Measurements from ENCODE around the gene BRAT1.
"Not testable (repeated sequence)": the region's sequence is repeated elsewhere in the genome, so short reads cannot be mapped to it uniquely, and the experiment has no call there.

The BRAT1 gene

DNA sequence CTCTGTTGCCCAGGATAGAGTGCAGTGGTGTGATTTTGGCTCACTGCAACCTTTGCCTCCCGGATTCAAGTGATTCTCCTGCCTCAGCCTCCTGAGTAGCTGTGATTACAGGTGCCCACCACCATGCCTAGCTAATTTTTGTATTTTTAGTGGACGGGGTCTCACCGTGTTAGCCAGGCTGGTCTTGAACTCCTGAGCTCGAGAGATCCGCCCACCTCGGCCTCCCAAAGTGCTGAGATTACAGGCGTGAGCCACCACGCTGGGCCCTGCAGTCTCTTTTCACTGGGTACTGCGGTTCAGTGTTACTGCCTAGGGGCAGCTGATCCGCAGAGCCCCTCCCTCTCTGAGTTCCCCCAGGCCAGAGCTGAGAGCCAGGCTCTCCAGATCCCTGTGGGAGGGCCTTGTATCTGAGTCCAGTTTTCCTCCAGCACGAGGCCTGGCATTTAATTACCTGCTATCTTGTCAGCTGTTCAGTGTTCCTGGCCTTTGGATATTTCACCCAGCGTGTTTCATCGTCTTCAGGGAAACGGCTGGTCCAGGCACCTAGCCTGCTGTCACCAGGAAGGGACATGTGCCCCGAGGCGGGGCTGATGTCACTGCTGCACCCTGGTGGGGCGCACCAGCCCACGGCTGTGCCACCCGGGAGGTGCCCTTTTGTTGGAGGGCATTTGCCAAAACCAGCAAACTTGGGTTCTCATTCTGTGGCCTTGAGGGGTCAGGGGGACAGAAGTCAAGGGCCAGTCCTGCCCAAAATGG is 19.3 kb downstream of the BRAT1 start:
- DNase-seq, result not testable (repeated sequence)

DNA sequence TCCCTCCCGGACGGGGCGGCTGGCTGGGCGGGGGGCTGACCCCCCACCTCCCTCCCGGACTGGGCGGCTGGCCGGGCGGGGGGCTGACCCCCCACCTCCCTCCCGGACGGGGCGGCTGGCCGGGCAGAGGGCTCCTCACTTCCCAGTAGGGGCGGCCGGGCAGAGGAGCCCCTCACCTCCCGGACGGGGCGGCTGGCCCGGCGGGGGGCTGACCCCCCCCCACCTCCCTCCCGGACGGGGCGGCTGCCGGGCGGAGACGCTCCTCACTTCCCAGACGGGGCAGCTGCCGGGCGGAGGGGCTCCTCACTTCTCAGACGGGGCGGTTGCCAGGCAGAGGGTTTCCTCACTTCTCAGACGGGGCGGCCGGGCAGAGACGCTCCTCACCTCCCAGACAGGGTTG is 21.1 kb downstream of the BRAT1 start:
- DNase-seq, result not testable (repeated sequence)

DNA sequence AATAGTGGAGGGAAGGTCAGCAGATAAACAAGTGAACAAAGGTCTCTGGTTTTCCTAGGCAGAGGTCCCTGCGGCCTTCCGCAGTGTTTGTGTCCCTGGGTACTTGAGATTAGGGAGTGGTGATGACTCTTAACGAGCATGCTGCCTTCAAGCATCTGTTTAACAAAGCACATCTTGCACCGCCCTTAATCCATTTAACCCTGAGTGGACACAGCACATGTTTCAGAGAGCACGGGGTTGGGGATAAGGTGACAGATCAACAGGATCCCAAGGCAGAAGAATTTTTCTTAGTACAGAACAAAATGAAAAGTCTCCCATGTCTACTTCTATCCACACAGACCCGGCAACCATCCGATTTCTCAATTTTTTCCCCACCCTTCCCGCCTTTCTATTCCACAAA is 21.8 kb downstream of the BRAT1 start:
- DNase-seq, result not testable (repeated sequence)

DNA sequence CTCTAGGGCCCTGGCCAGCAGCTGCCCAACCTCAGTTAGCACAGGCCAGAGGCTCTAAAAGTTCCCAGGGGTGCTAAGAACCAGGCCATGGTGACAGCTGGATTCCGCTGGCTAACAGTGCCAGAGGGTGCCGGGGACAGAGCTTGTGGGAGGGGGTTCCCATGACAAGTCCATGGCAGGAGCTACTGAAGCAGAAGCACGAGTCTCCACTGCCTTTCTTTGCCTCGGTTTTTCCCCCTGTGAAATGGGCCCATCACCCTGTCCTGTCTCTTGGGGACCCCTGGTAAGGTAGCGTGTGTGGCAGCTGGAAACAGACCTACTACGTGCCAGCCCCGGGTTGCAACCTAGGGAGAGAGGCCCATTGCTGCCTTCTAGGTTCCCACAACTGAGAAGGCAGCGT is 22.5 kb downstream of the BRAT1 start:
- DNase-seq, result not testable (repeated sequence)

DNA sequence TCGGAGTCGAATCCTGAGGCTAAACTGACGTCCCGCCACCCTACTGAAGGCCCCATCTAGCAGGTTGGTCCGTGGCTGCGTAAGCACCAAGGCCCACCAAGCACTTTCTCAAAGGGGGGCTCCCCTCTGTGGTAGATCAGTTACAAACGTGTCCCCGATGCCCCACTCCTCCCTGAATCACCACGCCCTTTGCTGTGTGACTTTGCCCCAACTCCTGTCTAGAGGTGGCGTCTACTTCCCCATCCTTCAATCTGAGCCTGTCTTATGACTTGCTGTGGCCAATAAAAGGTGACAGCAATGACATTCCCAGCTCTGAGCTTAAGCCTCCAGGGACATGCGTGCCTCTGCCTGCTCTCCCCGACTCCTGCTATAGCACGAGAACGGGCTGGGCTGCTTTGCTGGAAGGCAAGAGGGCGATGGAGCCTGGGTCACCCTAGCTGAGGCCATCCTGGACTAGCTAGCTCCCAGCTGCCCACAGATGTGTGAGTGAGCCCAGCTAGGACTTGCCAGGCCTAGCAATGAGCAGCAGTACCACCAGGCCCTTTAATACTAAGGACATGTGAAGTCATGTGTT is 23.0 kb downstream of the BRAT1 start:
- not testable (repeated sequence) for DNase-seq

DNA sequence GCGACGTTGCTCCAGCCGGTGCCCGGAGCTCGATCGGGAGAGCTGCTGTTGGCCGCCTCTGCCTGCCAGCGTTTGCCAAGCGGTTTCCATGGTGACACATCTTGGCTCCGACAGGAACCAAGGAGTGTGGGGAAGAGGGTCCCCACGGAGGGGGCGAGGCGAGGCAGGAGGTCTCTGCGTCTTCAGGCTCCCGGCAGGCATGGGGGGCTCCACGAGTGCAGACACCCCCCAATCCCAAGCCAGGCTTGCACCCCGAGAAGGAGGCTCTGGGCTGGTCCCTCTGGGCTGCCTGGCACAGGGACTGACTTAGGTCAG is 23.6 kb downstream of the BRAT1 start:
- not testable (repeated sequence) for DNase-seq

DNA sequence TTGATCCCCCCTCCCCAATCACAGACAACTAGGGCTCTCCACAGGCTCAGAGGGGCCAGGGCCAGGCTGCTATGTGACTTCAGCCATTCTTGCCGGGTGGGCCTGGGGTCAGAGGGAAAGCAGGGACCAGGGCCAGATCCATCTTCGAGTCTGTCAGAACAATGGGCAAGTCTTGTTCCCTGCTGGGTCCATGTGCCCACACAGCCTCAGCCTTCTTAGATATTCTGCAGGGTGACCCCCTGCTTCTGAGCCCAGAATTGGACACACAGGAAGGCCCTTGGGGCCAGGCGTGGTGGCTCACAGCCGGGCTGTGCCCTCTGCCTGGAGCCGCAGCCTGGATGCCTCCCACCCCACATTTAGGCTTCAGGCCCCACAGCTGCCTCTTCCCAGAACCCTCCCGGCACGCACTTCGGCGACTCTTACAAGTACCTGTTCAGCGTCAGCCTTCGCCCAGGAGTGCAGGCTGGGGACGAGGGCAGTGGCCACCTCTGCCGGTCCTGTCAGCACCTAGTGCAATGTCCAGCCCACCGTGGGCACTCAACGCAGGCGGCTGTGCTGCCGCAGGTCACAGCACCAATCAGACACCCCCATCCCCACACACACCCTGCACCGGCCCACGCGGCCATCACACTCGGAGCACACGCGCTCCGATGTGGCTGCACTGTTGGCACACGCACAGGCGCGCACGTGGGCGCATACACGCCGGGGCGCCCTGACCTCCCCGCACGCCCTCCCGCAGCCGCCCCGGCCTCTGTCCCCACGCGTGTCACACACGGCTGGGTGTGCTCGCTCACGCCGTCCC is 24.1 kb downstream of the BRAT1 start:
- not testable (repeated sequence) for DNase-seq

- DNase-seq, result no peak
Observed at GRCh38 chr7:2530071-2530987, 25.0 kb downstream of the BRAT1 start.

DNA sequence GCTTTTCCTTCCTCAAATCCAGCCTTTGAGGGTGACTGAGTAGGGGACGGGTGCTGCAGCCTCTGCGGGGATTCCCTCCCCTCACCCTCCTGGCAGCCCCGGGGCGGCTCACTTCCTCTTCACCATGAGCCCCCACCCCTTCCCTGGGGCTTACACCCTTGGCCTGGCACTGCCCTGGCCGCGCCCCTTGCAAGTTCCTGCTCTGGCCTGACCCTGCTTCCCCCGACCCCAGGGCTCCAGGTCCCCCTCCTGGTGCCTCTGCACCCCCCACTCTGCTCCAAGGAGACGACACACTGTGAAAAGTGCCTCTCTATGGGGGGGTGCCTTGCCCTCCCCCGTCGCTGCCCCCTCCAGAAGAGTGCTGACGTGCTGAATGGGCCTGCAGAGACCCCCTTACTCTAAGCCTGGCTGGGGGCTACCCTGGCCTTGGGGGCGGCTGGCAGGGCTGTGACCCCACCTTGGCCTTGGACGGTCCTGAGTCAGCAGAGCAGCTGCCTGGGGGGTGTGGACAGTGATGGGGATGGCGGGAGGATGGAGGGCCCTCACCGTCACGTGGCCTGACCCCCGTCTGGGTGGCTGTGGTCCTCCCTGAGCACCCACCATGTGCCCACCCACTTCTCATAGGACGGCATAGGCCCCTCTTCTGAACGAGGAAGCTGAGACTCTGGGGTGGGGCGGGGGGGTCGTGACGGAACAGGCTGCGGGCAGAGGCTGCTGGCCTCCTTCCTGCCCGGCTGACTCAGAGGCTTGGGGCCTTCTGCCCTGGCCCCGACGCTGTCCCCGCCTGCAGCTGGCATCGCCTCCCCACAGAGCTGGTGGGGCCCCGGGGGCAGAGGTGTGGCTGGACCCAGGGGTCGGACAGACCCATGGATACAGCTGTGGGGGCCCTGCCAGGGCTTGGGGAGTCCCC is 25.9 kb downstream of the BRAT1 start:
- DNase-seq, result no peak

GRCh38 chr7:2528481-2529095 is 26.7 kb downstream of the BRAT1 start:
- DNase-seq, result no peak

DNA sequence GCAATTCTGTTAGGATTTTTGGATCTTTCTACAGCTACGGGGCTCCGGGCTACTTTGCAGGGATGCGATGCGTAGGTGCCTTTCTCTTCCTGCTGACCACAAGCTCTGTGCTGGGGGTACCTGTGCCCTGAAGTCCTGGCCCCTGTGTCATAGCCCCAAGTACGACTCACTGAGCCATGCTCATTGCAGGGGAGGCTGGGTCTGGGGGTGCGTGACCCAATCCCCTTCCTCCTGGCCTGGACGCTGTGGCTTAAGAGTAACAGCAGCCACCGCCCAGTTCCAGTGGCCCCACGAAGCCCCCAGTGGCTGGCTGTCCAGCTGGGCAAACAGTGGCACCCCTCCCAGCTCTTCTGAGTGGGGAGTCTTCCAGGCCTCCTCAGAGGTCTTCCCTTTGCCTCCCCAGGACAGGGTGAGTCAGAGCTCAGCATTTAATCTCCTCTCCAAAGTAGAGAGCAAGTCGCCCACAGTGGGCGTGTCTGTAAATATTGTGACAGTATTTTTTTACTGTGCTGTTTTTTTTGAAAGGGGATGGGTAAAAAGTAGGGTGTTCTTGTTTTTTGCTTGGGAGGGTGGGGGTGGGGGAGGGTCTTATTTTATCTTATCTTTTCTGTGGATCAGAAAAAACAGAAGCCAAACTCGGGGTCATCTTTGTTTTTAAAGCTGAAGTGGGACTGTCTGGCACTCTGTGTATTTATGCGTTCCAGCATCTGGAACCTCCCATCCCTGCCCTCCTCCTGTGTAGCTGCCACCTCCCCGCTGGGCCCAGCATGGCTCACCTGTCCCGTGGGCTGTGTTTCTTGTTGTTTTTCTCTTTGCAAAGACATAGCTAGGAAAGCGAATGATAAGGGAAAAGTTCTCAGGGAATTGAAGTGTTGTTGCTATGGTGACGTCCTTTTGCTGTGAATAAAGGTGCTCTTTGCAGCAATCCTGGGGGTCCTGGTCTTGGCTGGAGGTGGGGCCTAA is 27.5 kb downstream of the BRAT1 start:
- DNase-seq, result no peak

DNA sequence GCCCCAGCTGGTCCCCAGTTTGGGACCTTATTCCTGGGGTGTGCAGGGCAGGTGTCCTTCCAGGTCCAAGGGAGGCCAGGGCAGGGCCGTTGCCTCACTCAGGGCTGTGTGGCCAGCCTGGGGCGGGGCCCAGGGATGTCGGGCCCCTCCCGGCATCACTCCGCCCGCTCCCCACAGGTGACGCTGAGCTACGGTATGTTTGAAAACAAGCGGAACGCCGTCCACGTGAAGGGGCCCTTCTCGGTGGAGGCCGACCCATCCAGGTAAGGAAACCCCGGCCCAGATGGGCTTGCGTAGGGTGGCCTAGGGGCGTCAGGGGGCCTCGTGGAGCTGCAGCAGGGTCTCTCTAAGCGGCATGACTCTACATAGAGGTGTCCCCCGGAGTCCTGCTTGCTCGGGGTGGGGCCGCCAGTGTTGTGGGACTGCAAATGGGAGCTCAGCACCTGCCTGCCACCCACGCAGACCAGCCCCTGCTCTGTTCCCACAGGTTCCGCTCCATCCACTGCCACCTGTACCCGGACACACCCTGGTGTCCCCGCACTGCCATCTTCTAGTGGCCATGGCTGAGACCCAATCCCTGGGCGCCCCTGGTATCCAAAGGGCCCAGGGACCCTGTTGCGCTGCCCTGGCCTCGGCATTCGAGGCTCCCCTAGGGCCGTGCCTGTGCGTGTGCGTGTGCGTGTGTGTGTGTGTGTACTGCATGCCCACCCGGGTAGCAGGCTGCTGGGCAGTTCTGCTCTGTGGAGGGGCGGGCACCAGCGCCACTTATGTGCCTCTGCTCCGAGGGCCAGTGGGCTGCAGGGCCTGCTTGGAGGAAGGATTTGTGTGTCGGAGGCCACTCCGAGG is 28.4 kb downstream of the BRAT1 start:
- DNase-seq, result no peak

- no peak for DNase-seq
Observed at GRCh38 chr7:2525658-2526630, 29.4 kb downstream of the BRAT1 start.

DNA sequence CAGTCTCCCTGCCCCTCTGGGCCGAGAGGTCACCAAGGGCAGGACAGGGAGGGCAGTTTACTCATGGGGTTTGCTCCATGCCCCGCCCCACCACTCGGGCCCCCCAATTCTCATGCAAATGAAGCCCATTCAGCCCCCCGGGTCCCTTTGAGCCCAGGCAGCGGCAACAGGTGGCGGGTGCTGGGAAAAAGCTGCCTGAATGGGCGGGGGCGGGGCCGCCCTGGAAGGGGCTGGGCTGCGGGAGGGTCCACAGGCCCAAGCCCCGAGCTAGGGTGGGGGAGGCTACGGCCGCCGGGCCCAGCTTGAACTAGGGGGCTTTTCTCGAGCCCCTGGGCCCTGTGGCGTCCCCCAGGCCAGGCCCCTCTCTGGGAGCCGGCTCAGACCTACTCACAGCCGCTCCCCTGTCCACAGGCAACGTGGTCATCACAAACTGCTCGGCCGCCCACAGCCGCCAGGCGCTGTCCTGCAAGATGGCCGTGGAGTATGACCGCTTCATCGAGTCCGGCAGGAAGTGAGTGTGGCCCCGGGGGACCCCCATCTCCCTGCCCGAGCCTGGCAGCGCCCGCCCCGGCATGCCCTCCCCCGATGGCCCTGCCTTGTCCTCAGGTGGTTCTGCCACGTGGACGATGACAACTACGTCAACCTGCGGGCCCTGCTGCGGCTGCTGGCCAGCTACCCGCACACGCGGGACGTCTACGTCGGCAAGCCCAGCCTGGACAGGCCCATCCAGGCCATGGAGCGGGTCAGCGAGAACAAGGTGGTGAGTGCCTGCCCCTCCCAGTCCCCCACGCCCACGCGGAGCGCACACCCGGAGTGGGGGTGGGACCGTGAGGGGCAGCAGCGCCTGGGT is 30.3 kb downstream of the BRAT1 start:
- DNase-seq, result no peak

- peak; percentile 14 to 20 for DNase-seq
Observed at GRCh38 chr7:2523941-2524807, 31.1 kb downstream of the BRAT1 start.

DNA sequence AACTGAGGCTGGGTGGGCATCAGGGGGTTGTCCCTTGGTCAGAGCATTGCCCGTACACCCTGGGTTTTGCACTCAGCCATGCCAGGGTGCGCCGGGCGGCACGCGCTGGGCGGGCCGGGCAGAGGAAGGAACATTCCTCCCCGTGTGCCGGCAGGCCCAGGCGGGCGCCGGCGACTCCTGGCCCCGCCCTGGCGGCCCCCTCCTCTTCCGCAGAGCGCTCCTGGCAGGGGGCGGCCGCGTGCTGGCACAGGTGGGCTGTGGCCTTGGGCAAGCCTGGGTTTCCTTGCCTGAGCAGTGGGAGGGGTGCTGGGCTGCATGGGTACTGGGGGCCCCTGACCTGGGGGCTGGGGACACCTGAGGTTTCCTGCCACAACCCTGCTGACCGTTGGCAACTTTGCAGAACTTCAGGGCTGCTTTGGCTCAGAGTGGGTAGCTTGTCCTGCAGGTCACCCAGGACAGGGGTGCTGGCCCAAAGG is 31.8 kb downstream of the BRAT1 start:
- DNase-seq, result no peak
